PFSK-1 (cell line): Measurements from ENCODE around the gene WNT6.

Experiments used
- FOXP2 ChIP-seq: optimal IDR thresholded peaks from 2 replicates; pipeline ENCODE3; 2011; ENCODE audit warnings: borderline replicate concordance, control low read depth, inconsistent platforms; ENCODE audit not compliant: insufficient read depth; ENCODE audit errors: extremely low read length, extremely low read depth
- POLR2AphosphoS5 ChIP-seq: IDR thresholded peaks from 2 replicates; pipeline ENCODE4 v1.6.1; 2012; ENCODE audit warnings: low read depth, mild to moderate bottlenecking, control low read depth, low read length, moderate library complexity
- REST ChIP-seq, 2 experiments: IDR thresholded peaks; 2 replicates each; pipeline versions ENCODE4 v1.6.1 to v1.8.0; 2011 to 2012; ENCODE audit warnings: low read depth in 2 of 2, low read length in 2 of 2, control low read depth in 1 of 2, inconsistent platforms in 1 of 2, mild to moderate bottlenecking in 1 of 2, moderate library complexity in 1 of 2; ENCODE audit not compliant: insufficient read depth in 1 of 2
- SIN3A ChIP-seq: IDR thresholded peaks from 2 replicates; pipeline ENCODE4 v1.6.1; 2012; ENCODE audit warnings: mild to moderate bottlenecking, low read length, moderate library complexity, borderline replicate concordance; ENCODE audit not compliant: insufficient read depth
- TAF1 ChIP-seq: IDR thresholded peaks from 2 replicates; pipeline ENCODE4 v1.6.1; 2012; ENCODE audit warnings: low read length, control low read depth, borderline replicate concordance; ENCODE audit not compliant: insufficient read depth

GRCh38 chr2:218834685-218835084, 24.9 kb upstream of the WNT6 start:
- TF ChIP-seq REST (IDR thresholded peaks at IDR 0.05; ENCODE audit: insufficient read depth in 1 of 2, low read depth in 2 of 2, low read length in 2 of 2), result no peak
- no peak for TF ChIP-seq SIN3A
- no peak for TF ChIP-seq TAF1
- TF ChIP-seq POLR2AphosphoS5, result no peak
- no peak for TF ChIP-seq FOXP2
